HCT116 (cell line): ENCODE measurements around the gene CCDC9B. TPM values are rescaled to one million over a fixed set of nuclear protein-coding genes. Genes with fewer than 3 reads are reported as not detected.

ENCODE experiments used
- ATAC-seq: fragments of 200-7000 bp; cut with Tn5 transposase; 2 replicates; pipeline ENCODE4 v1.9.1; 2020; ENCODE audit warnings: mild to moderate bottlenecking, moderate library complexity
- BruUV-seq: library from RNA; stranded (reverse); fragments of 400-500 nt; replicated peaks from 2 replicates; lab custom pipeline; 2021; lab: Mats Ljungman, UMichigan
- CTCF ChIA-PET: fragments of 300-600 bp; sonication (Branson Sonifier 250); formaldehyde crosslinking; loops from one replicate; lab custom pipeline; 2021; ENCODE audit warnings: antibody characterized with exemption; lab: Charles Lee
- POLR2A ChIA-PET: fragments of 300-600, 350-600 bp; sonication (Branson Sonifier 250); formaldehyde crosslinking; loops from one replicate; lab custom pipeline; 2021; ENCODE audit warnings: antibody characterized with exemption; lab: Charles Lee
- RAD21 ChIA-PET, 2 experiments: fragments of 300-600 bp; sonication (Branson Sonifier 250); formaldehyde crosslinking; loops; one replicate each; lab custom pipeline; 2023; ENCODE audit warnings: low total read pairs in 2 of 2; ENCODE audit not compliant: uncharacterized antibody in 2 of 2, unreplicated experiment in 2 of 2, low non-redundant PET in 1 of 2; lab: Charles Lee
- DNase-seq: peaks from one replicate; pipeline ENCODE4 v3.0.0-alpha.2; 2010; ENCODE audit warnings: low read depth, low spot score
- H2AFZ ChIP-seq: fragments of 200-600 bp; shearing (Covaris generic), sonication (generic); 2 replicates; pipeline ENCODE4 v1.6.1; 2017; ENCODE audit warnings: low read depth, mixed run types, mixed read lengths, antibody characterized with exemption, low read length; ENCODE audit not compliant: poor library complexity, severe bottlenecking
- H3K27ac ChIP-seq: 2 replicates; pipeline ENCODE4 v1.5.1; 2012; ENCODE audit warnings: low read depth, low read length
- H3K27me3 ChIP-seq: fragments of 200-600 bp; sonication (generic); 2 replicates; pipeline ENCODE4 v1.6.1; 2016; ENCODE audit warnings: mixed run types, low read length, mixed read lengths; ENCODE audit not compliant: insufficient read depth
- H3K36me3 ChIP-seq, 2 experiments: fragments of 200-500 bp in 1 of 2; fragments of 200-600 bp in 1 of 2; sonication (Bioruptor generic) in 1 of 2; sonication (generic) in 1 of 2; 2 replicates each; pipeline versions ENCODE4 v1.5.1 to v1.6.1; 2014 to 2016; ENCODE audit warnings: low read length in 2 of 2, inconsistent platforms in 1 of 2, mixed read lengths in 1 of 2, mixed run types in 1 of 2; ENCODE audit not compliant: insufficient read depth in 2 of 2, control insufficient read depth in 1 of 2
- H3K4me1 ChIP-seq, 2 experiments: fragments of 200-600 bp in 1 of 2; sonication (generic) in 1 of 2; 2 replicates each; pipeline versions ENCODE4 v1.5.1 to v1.6.1; 2012 to 2017; ENCODE audit warnings: low read length in 2 of 2, inconsistent platforms in 1 of 2, mild to moderate bottlenecking in 1 of 2, mixed read lengths in 1 of 2, mixed run types in 1 of 2, moderate library complexity in 1 of 2; ENCODE audit not compliant: insufficient read depth in 2 of 2, control insufficient read depth in 1 of 2
- H3K4me2 ChIP-seq: fragments of 200-600 bp; sonication (generic); 2 replicates; pipeline ENCODE4 v1.6.1; 2017; ENCODE audit warnings: mixed run types, low read length, mixed read lengths
- H3K4me3 ChIP-seq, 2 experiments: fragments of 200-600 bp in 1 of 2; sonication (generic) in 1 of 2; replicated peaks in 1 of 2; 2 replicates each; pipeline ENCODE4 v1.5.1; 2011 to 2016; ENCODE audit warnings: low read length in 2 of 2, control low read depth in 1 of 2, low read depth in 1 of 2, mild to moderate bottlenecking in 1 of 2, mixed read lengths in 1 of 2, mixed run types in 1 of 2
- H3K79me2 ChIP-seq: fragments of 200-600 bp; sonication (generic); 2 replicates; pipeline ENCODE4 v1.6.1; 2017; ENCODE audit warnings: mild to moderate bottlenecking, mixed run types, low read length, moderate library complexity, mixed read lengths; ENCODE audit not compliant: insufficient read depth
- H3K9ac ChIP-seq: fragments of 200-600 bp; sonication (generic); 2 replicates; pipeline ENCODE4 v1.6.1; 2016; ENCODE audit warnings: low read length, mixed read lengths
- H3K9me2 ChIP-seq: fragments of 200-600 bp; sonication (generic), shearing (Covaris generic); 2 replicates; pipeline ENCODE4 v1.6.1; 2017; ENCODE audit warnings: mixed run types, mild to moderate bottlenecking, moderate library complexity; ENCODE audit not compliant: insufficient read depth
- H3K9me3 ChIP-seq, 2 experiments: fragments of 200-500 bp in 1 of 2; fragments of 200-600 bp in 1 of 2; sonication (Bioruptor generic) in 1 of 2; sonication (generic) in 1 of 2; 2 replicates each; pipeline ENCODE4 v1.6.1; 2014 to 2017; ENCODE audit warnings: low read length in 2 of 2, mixed read lengths in 2 of 2, inconsistent platforms in 1 of 2, low read depth in 1 of 2, mild to moderate bottlenecking in 1 of 2, mixed run types in 1 of 2, moderate library complexity in 1 of 2; ENCODE audit not compliant: control insufficient read depth in 1 of 2, insufficient read depth in 1 of 2
- H4K20me1 ChIP-seq: fragments of 200-600 bp; sonication (generic), shearing (Covaris generic); 2 replicates; pipeline ENCODE4 v1.6.1; 2017; ENCODE audit warnings: mixed run types, mild to moderate bottlenecking, moderate library complexity; ENCODE audit not compliant: insufficient read depth
- CTCF ChIP-seq, 3 experiments: fragments of 200-600 bp in 1 of 3; sonication (generic) in 1 of 3; IDR thresholded peaks in 2 of 3; conservative IDR thresholded peaks in 1 of 3; 2 replicates each; pipeline ENCODE4 v1.5.1; 2012 to 2017; ENCODE audit warnings: low read depth in 2 of 3, low read length in 2 of 3, antibody characterized with exemption in 1 of 3, borderline replicate concordance in 1 of 3, control low read depth in 1 of 3, mild to moderate bottlenecking in 1 of 3, mixed read lengths in 1 of 3, mixed run types in 1 of 3, moderate library complexity in 1 of 3; ENCODE audit not compliant: insufficient read depth in 1 of 3
- EGR1 ChIP-seq: IDR thresholded peaks from 2 replicates; pipeline ENCODE4 v1.6.1; 2012; ENCODE audit warnings: low read depth
- MAX ChIP-seq: IDR thresholded peaks from 2 replicates; pipeline ENCODE4 v1.6.1; 2012
- POLR2A ChIP-seq: IDR thresholded peaks from 2 replicates; pipeline ENCODE4 v1.7.0; 2011; ENCODE audit warnings: borderline replicate concordance; ENCODE audit not compliant: insufficient read depth, insufficient read length; ENCODE audit errors: extremely low read depth
- REST ChIP-seq: IDR thresholded peaks from 2 replicates; pipeline ENCODE4 v1.6.1; 2012; ENCODE audit warnings: low read depth
- SIN3A ChIP-seq: IDR thresholded peaks from 2 replicates; pipeline ENCODE4 v1.6.1; 2012; ENCODE audit warnings: low read depth
- SRF ChIP-seq: IDR thresholded peaks from 2 replicates; pipeline ENCODE4 v1.6.1; 2012; ENCODE audit warnings: low read depth
- intact Hi-C: fragments of 100-400 bp; cut with micrococcal nuclease; formaldehyde crosslinking; loops from 2 replicates; pipeline ENCODE4 v1.10.0; 2022
- total RNA-seq: library from RNA; stranded (reverse); gene quantifications from one replicate; pipeline ENCODE4 v1.2.1, GENCODE V29; 2021; ENCODE audit not compliant: unreplicated experiment

CCDC9B gene
- total RNA-seq, 1 experiment from 2014 or later: 15.6 TPM

GRCh38 chr15:40377606-40378005 is 36.9 kb upstream of the CCDC9B start:
- no peak overlapping the region for H2AFZ ChIP-seq
- H3K9ac ChIP-seq: no peak overlapping the region
- no TSS peak for BruUV-seq
- H3K27ac ChIP-seq: no peak overlapping the region
- no peaks in the 10 kb centered on the region for H3K27me3 ChIP-seq
- ChIA-PET POLR2A (interaction anchor here (0.5 kb wide), 1 partner anchor 19 kb away, joined by 3 read pairs; no protein-coding TSS in a partner anchor), RAD21 (no interaction called here)
- intact Hi-C loops: no loop called here
- H3K9me3 ChIP-seq: no peaks in the 10 kb centered on the region
- no peak for TF ChIP-seq CTCF (IDR thresholded peaks at IDR 0.05 in 2 of 3, conservative IDR thresholded peaks at IDR 0.05 in 1 of 3; ENCODE audit: borderline replicate concordance in 1 of 3, insufficient read depth in 1 of 3, low read depth in 2 of 3, low read length in 2 of 3)
- TF ChIP-seq, all 23 proteins: peak for 0
- H3K79me2 ChIP-seq: no peaks in the 10 kb centered on the region
- ATAC-seq (no peak), DNase-seq (no peak)
- no peaks in the 10 kb centered on the region for H3K9me2 ChIP-seq
- H3K36me3 ChIP-seq: no peaks in the 10 kb centered on the region
- no peaks in the 10 kb centered on the region for H4K20me1 ChIP-seq
- H3K4me2 ChIP-seq: no peak overlapping the region
- no peak overlapping the region for H3K4me3 ChIP-seq
- peaks cover 11 to 27% of the 10 kb centered on the region in 2 experiments for H3K4me1 ChIP-seq
- CTCF ChIA-PET: no interaction called here

GRCh38 chr15:40372981-40373380 is 32.2 kb upstream of the CCDC9B start:
- H2AFZ ChIP-seq: no peak overlapping the region
- no peaks in the 10 kb centered on the region for H3K79me2 ChIP-seq
- no peak overlapping the region for H3K4me2 ChIP-seq
- ChIA-PET RAD21 (no interaction called here), POLR2A (no interaction called here), CTCF (no interaction called here)
- H3K9ac ChIP-seq: no peak overlapping the region
- BruUV-seq: no TSS peak
- H3K4me3 ChIP-seq: no peak overlapping the region
- no peaks in the 10 kb centered on the region for H3K36me3 ChIP-seq
- intact Hi-C loops: no loop called here
- peaks cover 4 to 8% of the 10 kb centered on the region in 2 experiments; a peak in 3 of 4 replicates for H3K4me1 ChIP-seq
- DNase-seq (no peak), ATAC-seq (no peak)
- no peaks in the 10 kb centered on the region for H3K9me2 ChIP-seq
- no peaks in the 10 kb centered on the region for H4K20me1 ChIP-seq
- no peaks in the 10 kb centered on the region for H3K9me3 ChIP-seq
- no peaks in the 10 kb centered on the region for H3K27me3 ChIP-seq
- TF ChIP-seq POLR2A (no peak), MAX (no peak), EGR1 (no peak), SIN3A (no peak), REST (no peak), SRF (no peak)
- no peak overlapping the region for H3K27ac ChIP-seq
